Upper lobe of right lung (tissue), 1 donor: ENCODE measurements around the gene CREB3L1. TPM values are rescaled to one million over a fixed set of nuclear protein-coding genes. Genes with fewer than 3 reads are reported as not detected.

Source experiments
- ATAC-seq: fragments of 200-7000 bp; cut with Tn5 transposase; one replicate; pipeline ENCODE4 v1.9.1; 2020; ENCODE audit warnings: mild to moderate bottlenecking, moderate library complexity
- DNase-seq: peaks from one replicate; pipeline ENCODE4 v3.0.0-alpha.2; 2020
- H3K27ac ChIP-seq: fragments of 200-600 bp; one replicate; pipeline ENCODE4 v1.8.0; 2022
- H3K27me3 ChIP-seq: fragments of 200-600 bp; one replicate; pipeline ENCODE4 v1.8.0; 2022; ENCODE audit warnings: mild to moderate bottlenecking
- H3K36me3 ChIP-seq: fragments of 200-600 bp; one replicate; pipeline ENCODE4 v1.8.0; 2022
- H3K4me1 ChIP-seq: fragments of 200-600 bp; one replicate; pipeline ENCODE4 v1.8.0; 2022
- H3K4me3 ChIP-seq: fragments of 200-600 bp; one replicate; pipeline ENCODE4 v1.8.0; 2022; ENCODE audit warnings: mild to moderate bottlenecking
- H3K9me3 ChIP-seq: fragments of 200-600 bp; one replicate; pipeline ENCODE4 v1.8.0; 2022
- CTCF ChIP-seq: fragments of 200-600 bp; IDR thresholded peaks from one replicate; pipeline ENCODE4 v1.8.0; 2022; ENCODE audit warnings: antibody characterized with exemption
- intact Hi-C: fragments of 100-400 bp; cut with DNase I; formaldehyde crosslinking; loops from one replicate; pipeline ENCODE4 v1.11.0; 2022
- total RNA-seq: library from RNA; stranded (reverse); fragmentation: NEBNext Ultra II Directional; extraction: Animal tissue kit (Norgen Biotek cat#: 25700); gene quantifications from one replicate; pipeline ENCODE4 v1.2.1, GENCODE V29; 2021
- donor health status: DM: no; HTN: yes; CAD: no; lungs with severe emphysema.

Gene CREB3L1
- total RNA-seq, 1 donor from 2014 or later = 47.4 TPM

GRCh38 chr11:46308631-46309419 lies 31.4 kb downstream of the CREB3L1 start:
- Histone ChIP-seq H3K36me3 (no peaks in the 10 kb centered on the region), H3K4me3 (no peak overlapping the region), H3K9me3 (no peaks in the 10 kb centered on the region), H3K27ac (no peak overlapping the region), H3K27me3 (no peaks in the 10 kb centered on the region), H3K4me1 (no peaks in the 10 kb centered on the region)
- intact Hi-C loops = loop anchor here (2.0 kb wide), 1 partner anchor 68 kb away; no protein-coding TSS in a partner anchor
- peak; percentile 86 for ATAC-seq
- peak; percentile 86 for DNase-seq
- peak; percentile 89 for TF ChIP-seq CTCF

GRCh38 chr11:46309814-46310259 lies 32.4 kb downstream of the CREB3L1 start:
- intact Hi-C loops = loop anchor here (2.0 kb wide), 1 partner anchor 69 kb away; no protein-coding TSS in a partner anchor
- H3K4me1 ChIP-seq = no peaks in the 10 kb centered on the region
- H3K36me3 ChIP-seq = no peaks in the 10 kb centered on the region
- no peak for DNase-seq
- H3K27ac ChIP-seq = no peak overlapping the region
- no peak for ATAC-seq
- H3K4me3 ChIP-seq = no peak overlapping the region
- TF ChIP-seq CTCF = no peak
- no peaks in the 10 kb centered on the region for H3K9me3 ChIP-seq
- H3K27me3 ChIP-seq = no peaks in the 10 kb centered on the region

GRCh38 chr11:46315033-46315738 lies 37.7 kb downstream of the CREB3L1 start:
- intact Hi-C loops = no loop called here
- peak; percentile 83 for ATAC-seq

GRCh38 chr11:46315783-46316563 lies 38.5 kb downstream of the CREB3L1 start:
- no peak for ATAC-seq

More at GRCh38 chr11:46315033-46315738, 37.7 kb downstream of the CREB3L1 start:
- Histone ChIP-seq H3K36me3 (peaks cover 14% of the 10 kb centered on the region), H3K27me3 (no peaks in the 10 kb centered on the region), H3K9me3 (no peaks in the 10 kb centered on the region), H3K4me3 (no peak overlapping the region), H3K27ac (no peak overlapping the region), H3K4me1 (peaks cover 15% of the 10 kb centered on the region)
- no peak for DNase-seq
- peak; percentile 91 for TF ChIP-seq CTCF

More at GRCh38 chr11:46315783-46316563, 38.5 kb downstream of the CREB3L1 start:
- DNase-seq = no peak
- no peaks in the 10 kb centered on the region for H3K9me3 ChIP-seq
- H3K36me3 ChIP-seq = peaks cover 14% of the 10 kb centered on the region
- H3K4me1 ChIP-seq = peaks cover 15% of the 10 kb centered on the region
- intact Hi-C loops = no loop called here
- no peak overlapping the region for H3K27ac ChIP-seq
- no peak overlapping the region for H3K4me3 ChIP-seq
- no peaks in the 10 kb centered on the region for H3K27me3 ChIP-seq
- TF ChIP-seq CTCF = no peak
